ENCODE results near the gene ELP4. TPM values are rescaled to one million over a fixed set of nuclear protein-coding genes. Genes with fewer than 3 reads are reported as not detected.

The ELP4 gene
- total and polyA plus RNA-seq, 5 donors from 2014 or later, result 21.0 to 24.2 (median 21.4) TPM

- DNase-seq (no peak), ATAC-seq (ENCODE audit: low read depth in 2 of 2) (no peak)
- peak overlapping the region in 3 of 4 donors; percentile 20 to 68 (median 39) for H3K4me3 Mint-ChIP-seq
- Histone ChIP-seq H3K36me3 (ENCODE audit: control insufficient read depth, insufficient read depth, low read length) (no peaks in the 10 kb centered on the region), H3K4me3 (ENCODE audit: low read depth, low read length) (no peak overlapping the region), H3K9me3 (ENCODE audit: control insufficient read depth in 2 of 2, low read length in 2 of 2) (peaks cover 0 to 1% of the 10 kb centered on the region in 2 experiments), H3K27me3 (ENCODE audit: control insufficient read depth, insufficient read depth, low read length) (peaks cover 48% of the 10 kb centered on the region), H3K4me1 (ENCODE audit: control insufficient read depth, insufficient read depth, low read length, poor library complexity, severe bottlenecking) (peaks cover 12% of the 10 kb centered on the region), H3K27ac (ENCODE audit: insufficient read depth, low read length, poor library complexity, severe bottlenecking) (no peak overlapping the region)
- H3K9me3 Mint-ChIP-seq, result peaks cover 0 to 12% (median 0%) of the 10 kb centered on the region in 7 donors
- peaks cover 83% of the 10 kb centered on the region for H3K27me3 Mint-ChIP-seq
- H3K36me3 Mint-ChIP-seq, result no peaks in the 10 kb centered on the region
- peaks cover 13 to 34% (median 17%) of the 10 kb centered on the region in 4 donors for H3K4me1 Mint-ChIP-seq
- peak overlapping the region in 1 of 3 donors; percentile 58 for H3K27ac Mint-ChIP-seq
These were observed 317.2 kb downstream of the ELP4 start for GRCh38 chr11:31826536-31827438.

GRCh38 chr11:31827455-31828206, 318.1 kb downstream of the ELP4 start:
- no peak overlapping the region for H3K27ac ChIP-seq (ENCODE audit: insufficient read depth, low read length, poor library complexity, severe bottlenecking)
- Mint-ChIP-seq H3K4me1 (peaks cover 10 to 34% (median 17%) of the 10 kb centered on the region in 4 donors), H3K27ac (peak overlapping the region in 1 of 3 donors; percentile 58), H3K36me3 (no peaks in the 10 kb centered on the region), H3K27me3 (peaks cover 77% of the 10 kb centered on the region), H3K4me3 (peak overlapping the region in 3 of 4 donors; percentile 20 to 51 (median 49)), H3K9me3 (peaks cover 0 to 12% (median 0%) of the 10 kb centered on the region in 7 donors)
- H3K4me1 ChIP-seq (ENCODE audit: control insufficient read depth, insufficient read depth, low read length, poor library complexity, severe bottlenecking), result peaks cover 12% of the 10 kb centered on the region
- H3K4me3 ChIP-seq (ENCODE audit: low read depth, low read length), result no peak overlapping the region
- H3K27me3 ChIP-seq (ENCODE audit: control insufficient read depth, insufficient read depth, low read length), result peaks cover 41% of the 10 kb centered on the region
- no peak for ATAC-seq (ENCODE audit: low read depth in 2 of 2)
- no peak for DNase-seq
- H3K9me3 ChIP-seq (ENCODE audit: control insufficient read depth in 2 of 2, low read length in 2 of 2), result peaks cover 0 to 1% of the 10 kb centered on the region in 2 experiments
- H3K36me3 ChIP-seq (ENCODE audit: control insufficient read depth, insufficient read depth, low read length), result no peaks in the 10 kb centered on the region

GRCh38 chr11:31828217-31828616, 318.6 kb downstream of the ELP4 start:
- H3K27me3 Mint-ChIP-seq, result peaks cover 72% of the 10 kb centered on the region
- Histone ChIP-seq H3K4me1 (ENCODE audit: control insufficient read depth, insufficient read depth, low read length, poor library complexity, severe bottlenecking) (peaks cover 12% of the 10 kb centered on the region), H3K36me3 (ENCODE audit: control insufficient read depth, insufficient read depth, low read length) (no peaks in the 10 kb centered on the region), H3K27me3 (ENCODE audit: control insufficient read depth, insufficient read depth, low read length) (peaks cover 41% of the 10 kb centered on the region), H3K9me3 (ENCODE audit: control insufficient read depth in 2 of 2, low read length in 2 of 2) (peaks cover 0 to under 1% of the 10 kb centered on the region in 2 experiments), H3K4me3 (ENCODE audit: low read depth, low read length) (no peak overlapping the region), H3K27ac (ENCODE audit: insufficient read depth, low read length, poor library complexity, severe bottlenecking) (no peak overlapping the region)
- ATAC-seq (ENCODE audit: low read depth in 2 of 2) (no peak), DNase-seq (no peak)
- H3K4me1 Mint-ChIP-seq, result peaks cover 10 to 34% (median 17%) of the 10 kb centered on the region in 4 donors
- H3K9me3 Mint-ChIP-seq, result peaks cover 0 to 8% (median 0%) of the 10 kb centered on the region in 7 donors
- no peak overlapping the region for H3K27ac Mint-ChIP-seq
- H3K36me3 Mint-ChIP-seq, result no peaks in the 10 kb centered on the region
- no peak overlapping the region for H3K4me3 Mint-ChIP-seq

- Mint-ChIP-seq H3K36me3 (no peaks in the 10 kb centered on the region), H3K27ac (peak overlapping the region in 1 of 3 donors; percentile 22), H3K9me3 (peaks cover 0 to 6% (median 0%) of the 10 kb centered on the region in 7 donors), H3K27me3 (peaks cover 53% of the 10 kb centered on the region), H3K4me1 (peaks cover 5 to 19% (median 10%) of the 10 kb centered on the region in 4 donors), H3K4me3 (no peak overlapping the region)
- peaks cover 37% of the 10 kb centered on the region for H3K27me3 ChIP-seq (ENCODE audit: control insufficient read depth, insufficient read depth, low read length)
- H3K4me1 ChIP-seq (ENCODE audit: control insufficient read depth, insufficient read depth, low read length, poor library complexity, severe bottlenecking), result peaks cover 9% of the 10 kb centered on the region
- H3K36me3 ChIP-seq (ENCODE audit: control insufficient read depth, insufficient read depth, low read length), result no peaks in the 10 kb centered on the region
- H3K9me3 ChIP-seq (ENCODE audit: control insufficient read depth in 2 of 2, low read length in 2 of 2), result no peaks in the 10 kb centered on the region
- DNase-seq (no peak), ATAC-seq (ENCODE audit: low read depth in 2 of 2) (no peak)
- no peak overlapping the region for H3K27ac ChIP-seq (ENCODE audit: insufficient read depth, low read length, poor library complexity, severe bottlenecking)
- no peak overlapping the region for H3K4me3 ChIP-seq (ENCODE audit: low read depth, low read length)
These were observed 320.8 kb downstream of the ELP4 start for GRCh38 chr11:31830406-31830805.

GRCh38 chr11:31834237-31834636, 324.7 kb downstream of the ELP4 start:
- Histone ChIP-seq H3K4me1 (ENCODE audit: control insufficient read depth, insufficient read depth, low read length, poor library complexity, severe bottlenecking) (no peaks in the 10 kb centered on the region), H3K27ac (ENCODE audit: insufficient read depth, low read length, poor library complexity, severe bottlenecking) (no peak overlapping the region), H3K36me3 (ENCODE audit: control insufficient read depth, insufficient read depth, low read length) (no peaks in the 10 kb centered on the region), H3K4me3 (ENCODE audit: low read depth, low read length) (no peak overlapping the region), H3K27me3 (ENCODE audit: control insufficient read depth, insufficient read depth, low read length) (peaks cover 25% of the 10 kb centered on the region), H3K9me3 (ENCODE audit: control insufficient read depth in 2 of 2, low read length in 2 of 2) (no peaks in the 10 kb centered on the region)
- Mint-ChIP-seq H3K27me3 (peaks cover 29% of the 10 kb centered on the region), H3K36me3 (no peaks in the 10 kb centered on the region), H3K27ac (no peak overlapping the region), H3K9me3 (peaks cover 0 to 3% (median 0%) of the 10 kb centered on the region in 7 donors), H3K4me3 (no peak overlapping the region), H3K4me1 (no peaks in the 10 kb centered on the region)
- ATAC-seq (ENCODE audit: low read depth in 2 of 2), result no peak
- DNase-seq, result no peak

Other genes with a start within 250 kb of the ELP4 start
- gene DCDC1, start 140.0 kb upstream of the ELP4 start, total RNA-seq, result not detected
- not detected for gene DCDC1, start 140.0 kb upstream of the ELP4 start, polyA plus RNA-seq
- 13.5 TPM for gene DNAJC24, start 139.9 kb upstream of the ELP4 start, total RNA-seq
- gene DNAJC24, start 139.9 kb upstream of the ELP4 start, polyA plus RNA-seq, result 10 to 100 TPM in 2 of 4 donors, 1 to 10 TPM in 2; 8.2 to 13.0 (median 9.8) TPM
- 9.8 TPM for gene IMMP1L, start 145 bp upstream of the ELP4 start, total RNA-seq
- gene IMMP1L, start 145 bp upstream of the ELP4 start, polyA plus RNA-seq, result 10 to 100 TPM; 38.5 to 58.1 (median 46.5) TPM